Neural cell (in vitro differentiated cells): ENCODE measurements around the gene IFFO2. TPM values are rescaled to one million over a fixed set of nuclear protein-coding genes. Genes with fewer than 3 reads are reported as not detected.

Experiments used
- H2AFZ ChIP-seq: fragments of 200-600, 300-800 bp; sonication (generic), shearing (Covaris generic); 2 replicates; pipeline ENCODE4 v1.6.0; 2014; ENCODE audit warnings: low read depth, mild to moderate bottlenecking, antibody characterized with exemption, low read length, moderate library complexity
- H3F3A ChIP-seq: fragments of 200-600 bp; shearing (Covaris generic); 2 replicates; pipeline ENCODE4 v1.6.1; 2016; ENCODE audit warnings: mild to moderate bottlenecking, moderate library complexity, mixed read lengths, antibody characterized with exemption, low read length; ENCODE audit not compliant: insufficient read depth, poor library complexity, severe bottlenecking
- H3K27ac ChIP-seq: fragments of 200-600, 300-800 bp; sonication (generic), shearing (Covaris generic); 2 replicates; pipeline ENCODE4 v1.5.1; 2014; ENCODE audit warnings: mild to moderate bottlenecking, low read length, moderate library complexity
- H3K27me3 ChIP-seq: fragments of 300-800, 200-600 bp; sonication (generic), shearing (Covaris generic); 2 replicates; pipeline ENCODE4 v1.6.0; 2014; ENCODE audit warnings: mild to moderate bottlenecking, low read depth, low read length, moderate library complexity; ENCODE audit not compliant: insufficient read depth
- H3K36me3 ChIP-seq: fragments of 300-800, 200-600 bp; sonication (generic), shearing (Covaris generic); 2 replicates; pipeline ENCODE4 v1.5.1; 2014; ENCODE audit warnings: mild to moderate bottlenecking, antibody characterized with exemption, low read length, moderate library complexity; ENCODE audit not compliant: insufficient read depth
- H3K4me2 ChIP-seq: fragments of 300-800, 200-600 bp; sonication (generic), shearing (Covaris generic); 2 replicates; pipeline ENCODE4 v1.6.0; 2014; ENCODE audit warnings: mild to moderate bottlenecking, low read length
- H3K4me3 ChIP-seq: fragments of 300-800, 200-600 bp; sonication (generic), shearing (Covaris generic); 2 replicates; pipeline ENCODE4 v1.5.1; 2014; ENCODE audit warnings: mild to moderate bottlenecking, low read length, moderate library complexity
- H3K79me2 ChIP-seq: fragments of 200-600 bp; shearing (Covaris generic); replicated peaks from 2 replicates; pipeline ENCODE4 v1.6.0; 2014; ENCODE audit warnings: mild to moderate bottlenecking, low read length, moderate library complexity; ENCODE audit not compliant: insufficient read depth
- H3K9ac ChIP-seq: fragments of 300-800, 200-600 bp; sonication (generic), shearing (Covaris generic); 2 replicates; pipeline ENCODE4 v1.6.1; 2016; ENCODE audit warnings: mild to moderate bottlenecking, low read length, mixed read lengths
- H3K9me2 ChIP-seq: fragments of 200-600 bp; shearing (Covaris generic); 2 replicates; pipeline ENCODE4 v1.6.1; 2016; ENCODE audit warnings: mild to moderate bottlenecking, low read length, mixed read lengths; ENCODE audit not compliant: insufficient read depth
- H3K9me3 ChIP-seq: fragments of 200-600, 300-800 bp; sonication (generic), shearing (Covaris generic); 2 replicates; pipeline ENCODE4 v1.6.1; 2016; ENCODE audit warnings: mild to moderate bottlenecking, mixed run types, low read length, moderate library complexity, mixed read lengths
- H4K20me1 ChIP-seq: fragments of 200-600 bp; shearing (Covaris generic); 2 replicates; pipeline ENCODE4 v1.6.1; 2016; ENCODE audit warnings: mild to moderate bottlenecking, mixed run types; ENCODE audit not compliant: insufficient read depth
- EP300 ChIP-seq: fragments of 450-650 bp; conservative IDR thresholded peaks from 2 replicates; pipeline ENCODE4 v1.6.1; 2014; ENCODE audit warnings: antibody characterized with exemption, mild to moderate bottlenecking, moderate library complexity; ENCODE audit not compliant: poor library complexity, severe bottlenecking
- EZH2 ChIP-seq: fragments of 200-600, 300-800 bp; shearing (Covaris generic), sonication (generic); IDR thresholded peaks from 2 replicates; pipeline ENCODE4 v1.6.1; 2014; ENCODE audit warnings: antibody characterized with exemption, low read length, borderline replicate concordance, mild to moderate bottlenecking; ENCODE audit not compliant: insufficient read depth, poor library complexity, severe bottlenecking
- MXI1 ChIP-seq: fragments of 450-650 bp; conservative IDR thresholded peaks from 2 replicates; pipeline ENCODE4 v1.6.1; 2014; ENCODE audit warnings: antibody characterized with exemption, mild to moderate bottlenecking; ENCODE audit not compliant: poor library complexity, severe bottlenecking
- POLR2AphosphoS5 ChIP-seq: IDR thresholded peaks from 2 replicates; pipeline ENCODE4 v1.6.1; 2012
- RAD21 ChIP-seq: fragments of 450-650 bp; conservative IDR thresholded peaks from 2 replicates; pipeline ENCODE4 v1.6.1; 2014; ENCODE audit warnings: antibody characterized with exemption, mild to moderate bottlenecking, moderate library complexity
- SMC3 ChIP-seq: fragments of 450-650 bp; conservative IDR thresholded peaks from 2 replicates; pipeline ENCODE4 v1.6.1; 2014; ENCODE audit warnings: antibody characterized with exemption, mild to moderate bottlenecking, moderate library complexity; ENCODE audit not compliant: poor library complexity
- TAF1 ChIP-seq: IDR thresholded peaks from 2 replicates; pipeline ENCODE4 v1.6.1; 2012; ENCODE audit warnings: low read depth
- polyA plus RNA-seq: library from polyadenylated mRNA; depleted of rRNA; stranded (reverse); fragments of >200 nt; gene quantifications from 2 replicates; pipeline ENCODE4 v1.2.3, GENCODE V29; 2014
- TF ChIP-seq, protein P1 (sequence below): fragments of 450-650 bp; IDR thresholded peaks from 2 replicates; pipeline ENCODE4 v1.5.1; 2014; ENCODE audit warnings: antibody characterized with exemption, mild to moderate bottlenecking, moderate library complexity; ENCODE audit not compliant: poor library complexity, severe bottlenecking
- TF ChIP-seq, protein P2 (sequence below): IDR thresholded peaks from 2 replicates; pipeline ENCODE4 v1.6.1; 2012; ENCODE audit warnings: borderline replicate concordance

Gene IFFO2
- polyA plus RNA-seq, 1 donor from 2014 or later: 2.6 TPM

DNA sequence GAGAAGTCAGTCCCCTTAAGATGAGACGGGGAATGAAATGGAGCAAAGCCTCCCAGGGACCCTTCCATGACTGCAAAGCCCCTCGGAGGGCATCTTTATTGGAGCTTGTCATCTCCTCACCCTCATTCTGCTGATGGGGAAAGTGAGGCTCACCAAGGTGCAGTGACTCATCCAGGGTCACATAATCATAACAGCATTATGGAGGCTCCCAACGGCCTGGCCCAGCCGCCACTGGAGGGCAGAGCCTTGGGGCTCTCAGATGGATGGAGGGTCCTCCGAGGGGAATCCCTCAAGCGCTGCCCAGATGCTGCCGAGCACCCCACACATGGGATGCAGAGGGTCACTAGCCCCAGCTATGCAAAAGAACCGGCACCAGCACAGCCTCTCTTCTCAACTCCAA is 18.9 kb downstream of the IFFO2 start:
- Histone ChIP-seq H3K27me3 (no peaks in the 10 kb centered on the region), H3K9me2 (no peaks in the 10 kb centered on the region), H3K9ac (no peak overlapping the region), H2AFZ (no peak overlapping the region), H3K4me3 (no peak overlapping the region), H3K79me2 (no peaks in the 10 kb centered on the region), H3F3A (no peaks in the 10 kb centered on the region), H3K4me2 (no peak overlapping the region), H4K20me1 (no peaks in the 10 kb centered on the region), H3K9me3 (no peaks in the 10 kb centered on the region), H3K36me3 (no peaks in the 10 kb centered on the region), H3K27ac (no peak overlapping the region)
- TF ChIP-seq RAD21 (no peak), SMC3 (no peak), EZH2 (no peak), MXI1 (no peak), POLR2AphosphoS5 (no peak), EP300 (no peak), TAF1 (no peak)
- TF ChIP-seq, protein P1, sequence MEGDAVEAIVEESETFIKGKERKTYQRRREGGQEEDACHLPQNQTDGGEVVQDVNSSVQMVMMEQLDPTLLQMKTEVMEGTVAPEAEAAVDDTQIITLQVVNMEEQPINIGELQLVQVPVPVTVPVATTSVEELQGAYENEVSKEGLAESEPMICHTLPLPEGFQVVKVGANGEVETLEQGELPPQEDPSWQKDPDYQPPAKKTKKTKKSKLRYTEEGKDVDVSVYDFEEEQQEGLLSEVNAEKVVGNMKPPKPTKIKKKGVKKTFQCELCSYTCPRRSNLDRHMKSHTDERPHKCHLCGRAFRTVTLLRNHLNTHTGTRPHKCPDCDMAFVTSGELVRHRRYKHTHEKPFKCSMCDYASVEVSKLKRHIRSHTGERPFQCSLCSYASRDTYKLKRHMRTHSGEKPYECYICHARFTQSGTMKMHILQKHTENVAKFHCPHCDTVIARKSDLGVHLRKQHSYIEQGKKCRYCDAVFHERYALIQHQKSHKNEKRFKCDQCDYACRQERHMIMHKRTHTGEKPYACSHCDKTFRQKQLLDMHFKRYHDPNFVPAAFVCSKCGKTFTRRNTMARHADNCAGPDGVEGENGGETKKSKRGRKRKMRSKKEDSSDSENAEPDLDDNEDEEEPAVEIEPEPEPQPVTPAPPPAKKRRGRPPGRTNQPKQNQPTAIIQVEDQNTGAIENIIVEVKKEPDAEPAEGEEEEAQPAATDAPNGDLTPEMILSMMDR: no peak
- TF ChIP-seq, protein P2, sequence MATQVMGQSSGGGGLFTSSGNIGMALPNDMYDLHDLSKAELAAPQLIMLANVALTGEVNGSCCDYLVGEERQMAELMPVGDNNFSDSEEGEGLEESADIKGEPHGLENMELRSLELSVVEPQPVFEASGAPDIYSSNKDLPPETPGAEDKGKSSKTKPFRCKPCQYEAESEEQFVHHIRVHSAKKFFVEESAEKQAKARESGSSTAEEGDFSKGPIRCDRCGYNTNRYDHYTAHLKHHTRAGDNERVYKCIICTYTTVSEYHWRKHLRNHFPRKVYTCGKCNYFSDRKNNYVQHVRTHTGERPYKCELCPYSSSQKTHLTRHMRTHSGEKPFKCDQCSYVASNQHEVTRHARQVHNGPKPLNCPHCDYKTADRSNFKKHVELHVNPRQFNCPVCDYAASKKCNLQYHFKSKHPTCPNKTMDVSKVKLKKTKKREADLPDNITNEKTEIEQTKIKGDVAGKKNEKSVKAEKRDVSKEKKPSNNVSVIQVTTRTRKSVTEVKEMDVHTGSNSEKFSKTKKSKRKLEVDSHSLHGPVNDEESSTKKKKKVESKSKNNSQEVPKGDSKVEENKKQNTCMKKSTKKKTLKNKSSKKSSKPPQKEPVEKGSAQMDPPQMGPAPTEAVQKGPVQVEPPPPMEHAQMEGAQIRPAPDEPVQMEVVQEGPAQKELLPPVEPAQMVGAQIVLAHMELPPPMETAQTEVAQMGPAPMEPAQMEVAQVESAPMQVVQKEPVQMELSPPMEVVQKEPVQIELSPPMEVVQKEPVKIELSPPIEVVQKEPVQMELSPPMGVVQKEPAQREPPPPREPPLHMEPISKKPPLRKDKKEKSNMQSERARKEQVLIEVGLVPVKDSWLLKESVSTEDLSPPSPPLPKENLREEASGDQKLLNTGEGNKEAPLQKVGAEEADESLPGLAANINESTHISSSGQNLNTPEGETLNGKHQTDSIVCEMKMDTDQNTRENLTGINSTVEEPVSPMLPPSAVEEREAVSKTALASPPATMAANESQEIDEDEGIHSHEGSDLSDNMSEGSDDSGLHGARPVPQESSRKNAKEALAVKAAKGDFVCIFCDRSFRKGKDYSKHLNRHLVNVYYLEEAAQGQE: no peak

DNA sequence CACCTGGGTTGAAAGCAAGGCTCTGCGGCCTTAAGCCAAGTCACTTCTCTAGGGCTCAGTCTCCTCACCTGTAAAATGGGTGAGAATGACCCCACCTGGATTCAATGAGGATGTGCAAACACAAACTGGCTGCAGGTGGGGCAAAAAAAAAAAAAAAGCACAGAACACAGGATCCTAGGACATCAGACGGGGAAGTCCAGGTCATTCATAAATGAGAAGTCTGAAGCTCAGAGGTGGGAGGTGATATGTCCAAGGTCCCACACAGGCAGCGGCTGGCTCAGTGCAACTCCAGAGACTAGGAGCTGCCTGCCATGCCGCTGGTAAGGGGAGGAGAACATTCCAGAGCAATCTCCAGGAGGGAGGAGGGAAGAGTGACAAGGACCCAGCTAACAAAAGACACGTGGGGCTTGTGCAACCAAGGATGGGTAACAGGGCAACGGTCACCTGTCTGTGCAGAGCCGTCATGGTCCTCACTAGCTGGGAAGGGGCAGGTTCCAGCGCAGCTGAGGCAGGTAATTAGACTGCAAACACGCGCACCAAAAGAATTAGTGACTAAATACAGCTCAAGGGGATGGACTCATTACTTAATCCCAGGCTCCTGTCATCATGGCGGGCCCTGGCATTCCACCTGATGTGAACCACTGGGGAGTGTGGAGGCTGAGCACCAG is 19.5 kb downstream of the IFFO2 start:
- H3K79me2 ChIP-seq: no peaks in the 10 kb centered on the region

More for the DNA sequence above, 19.5 kb downstream of the IFFO2 start:
- Histone ChIP-seq H3K4me2 (no peak overlapping the region), H3K9me2 (no peaks in the 10 kb centered on the region), H3K27me3 (no peaks in the 10 kb centered on the region), H3K27ac (no peak overlapping the region), H3F3A (no peaks in the 10 kb centered on the region), H3K9ac (no peak overlapping the region), H4K20me1 (no peaks in the 10 kb centered on the region), H3K9me3 (no peaks in the 10 kb centered on the region), H3K4me3 (no peak overlapping the region), H3K36me3 (no peaks in the 10 kb centered on the region), H2AFZ (no peak overlapping the region)
- TF ChIP-seq SMC3: no peak
- no peak for TF ChIP-seq RAD21
- TF ChIP-seq MXI1: no peak
- no peak for TF ChIP-seq EZH2
- TF ChIP-seq EP300: no peak
- TF ChIP-seq POLR2AphosphoS5: no peak
- no peak for TF ChIP-seq TAF1
- TF ChIP-seq, protein P2: no peak
